ENCODE measurements around the gene MANEA.

GRCh38 chr6:95544517-95545225 is 32.7 kb upstream of the MANEA start:
- TF ChIP-seq FOXM1 (IDR thresholded peaks at IDR 0.05; ENCODE audit: borderline replicate concordance, low read depth) (no peak), EP300 (IDR thresholded peaks at IDR 0.05; ENCODE audit: borderline replicate concordance) (no peak), REST (IDR thresholded peaks at IDR 0.05; ENCODE audit: low read depth) (no peak), RAD21 (IDR thresholded peaks at IDR 0.05; ENCODE audit: low read depth) (no peak), TAF1 (IDR thresholded peaks at IDR 0.05; ENCODE audit: low read depth) (no peak), CEBPB (IDR thresholded peaks at IDR 0.05) (no peak), CREB1 (IDR thresholded peaks at IDR 0.05; ENCODE audit: low read depth) (no peak)
- TF ChIP-seq, protein P1, sequence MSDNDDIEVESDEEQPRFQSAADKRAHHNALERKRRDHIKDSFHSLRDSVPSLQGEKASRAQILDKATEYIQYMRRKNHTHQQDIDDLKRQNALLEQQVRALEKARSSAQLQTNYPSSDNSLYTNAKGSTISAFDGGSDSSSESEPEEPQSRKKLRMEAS (IDR thresholded peaks at IDR 0.05) = no peak
- TF ChIP-seq, protein P2, sequence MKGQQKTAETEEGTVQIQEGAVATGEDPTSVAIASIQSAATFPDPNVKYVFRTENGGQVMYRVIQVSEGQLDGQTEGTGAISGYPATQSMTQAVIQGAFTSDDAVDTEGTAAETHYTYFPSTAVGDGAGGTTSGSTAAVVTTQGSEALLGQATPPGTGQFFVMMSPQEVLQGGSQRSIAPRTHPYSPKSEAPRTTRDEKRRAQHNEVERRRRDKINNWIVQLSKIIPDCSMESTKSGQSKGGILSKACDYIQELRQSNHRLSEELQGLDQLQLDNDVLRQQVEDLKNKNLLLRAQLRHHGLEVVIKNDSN (IDR thresholded peaks at IDR 0.05) = no peak
